OCI-LY3 (cell line): Measurements from ENCODE around the gene DUS2.
"Not testable (repeated sequence)": the region's sequence is repeated elsewhere in the genome, so short reads cannot be mapped to it uniquely, and the experiment has no call there.

Source experiments
- H2AFZ ChIP-seq: fragments of 200-600, 300-600 bp; shearing (Covaris generic); 2 replicates; pipeline ENCODE4 v1.6.0; 2014; ENCODE audit warnings: antibody characterized with exemption, low read depth, low read length
- H3K27ac ChIP-seq: fragments of 200-600, 300-600 bp; sonication (generic); 2 replicates; pipeline ENCODE4 v1.5.1; 2014; ENCODE audit warnings: mild to moderate bottlenecking, low read length, moderate library complexity, mixed read lengths
- H3K27me3 ChIP-seq: fragments of 200-600, 300-600 bp; sonication (generic); 2 replicates; pipeline ENCODE4 v1.6.1; 2014; ENCODE audit warnings: low read depth, low read length, mixed read lengths
- H3K36me3 ChIP-seq: fragments of 200-600, 300-600 bp; sonication (generic); replicated peaks from 2 replicates; pipeline ENCODE3; 2014; ENCODE audit warnings: low read depth, low read length, mixed read lengths
- H3K4me1 ChIP-seq: fragments of 300-600, 200-600 bp; sonication (generic); 2 replicates; pipeline ENCODE4 v1.6.1; 2014; ENCODE audit warnings: low read length, mixed read lengths
- H3K4me2 ChIP-seq: fragments of 200-600, 300-600 bp; sonication (generic); 2 replicates; pipeline ENCODE4 v1.6.1; 2014; ENCODE audit warnings: low read length, mixed read lengths
- H3K4me3 ChIP-seq: fragments of 300-600, 200-600 bp; sonication (generic); 2 replicates; pipeline ENCODE4 v1.5.1; 2014; ENCODE audit warnings: antibody characterized with exemption, mild to moderate bottlenecking, low read length, moderate library complexity
- H3K79me2 ChIP-seq: fragments of 300-600, 200-600 bp; shearing (Covaris generic); 2 replicates; pipeline ENCODE4 v1.6.1; 2014; ENCODE audit warnings: mild to moderate bottlenecking, low read length, mixed read lengths
- H3K9ac ChIP-seq: fragments of 300-600, 200-600 bp; shearing (Covaris generic); 2 replicates; pipeline ENCODE4 v1.6.0; 2014; ENCODE audit warnings: mild to moderate bottlenecking, low read length, moderate library complexity
- H3K9me3 ChIP-seq: fragments of 200-600, 300-600 bp; shearing (Covaris generic); 2 replicates; pipeline ENCODE4 v1.6.1; 2014; ENCODE audit warnings: low read length, mixed read lengths; ENCODE audit not compliant: insufficient read depth
- H4K20me1 ChIP-seq: fragments of 200-600, 300-600 bp; sonication (generic); 2 replicates; pipeline ENCODE4 v1.6.1; 2016; ENCODE audit warnings: low read length, mixed read lengths; ENCODE audit not compliant: insufficient read depth
- EZH2phosphoT487 ChIP-seq: fragments of 200-600 bp; shearing (Covaris generic); IDR thresholded peaks from 2 replicates; pipeline ENCODE4 v1.6.1; 2018; ENCODE audit warnings: antibody characterized with exemption, mixed run types, low read depth
- TF ChIP-seq, protein P1 (sequence below): fragments of 200-600, 300-600 bp; sonication (generic); IDR thresholded peaks from 2 replicates; pipeline ENCODE4 v1.5.1; 2014; ENCODE audit warnings: antibody characterized with exemption, low read length, low read depth

DUS2 gene

GRCh38 chr16:67996666-67997065 is 26.4 kb upstream of the DUS2 start:
- no peak overlapping the region for H2AFZ ChIP-seq
- no peaks in the 10 kb centered on the region for H3K36me3 ChIP-seq
- H3K27me3 ChIP-seq: no peaks in the 10 kb centered on the region
- H3K4me1 ChIP-seq: peaks cover 39% of the 10 kb centered on the region
- H3K79me2 ChIP-seq: no peaks in the 10 kb centered on the region
- TF ChIP-seq, protein P1, sequence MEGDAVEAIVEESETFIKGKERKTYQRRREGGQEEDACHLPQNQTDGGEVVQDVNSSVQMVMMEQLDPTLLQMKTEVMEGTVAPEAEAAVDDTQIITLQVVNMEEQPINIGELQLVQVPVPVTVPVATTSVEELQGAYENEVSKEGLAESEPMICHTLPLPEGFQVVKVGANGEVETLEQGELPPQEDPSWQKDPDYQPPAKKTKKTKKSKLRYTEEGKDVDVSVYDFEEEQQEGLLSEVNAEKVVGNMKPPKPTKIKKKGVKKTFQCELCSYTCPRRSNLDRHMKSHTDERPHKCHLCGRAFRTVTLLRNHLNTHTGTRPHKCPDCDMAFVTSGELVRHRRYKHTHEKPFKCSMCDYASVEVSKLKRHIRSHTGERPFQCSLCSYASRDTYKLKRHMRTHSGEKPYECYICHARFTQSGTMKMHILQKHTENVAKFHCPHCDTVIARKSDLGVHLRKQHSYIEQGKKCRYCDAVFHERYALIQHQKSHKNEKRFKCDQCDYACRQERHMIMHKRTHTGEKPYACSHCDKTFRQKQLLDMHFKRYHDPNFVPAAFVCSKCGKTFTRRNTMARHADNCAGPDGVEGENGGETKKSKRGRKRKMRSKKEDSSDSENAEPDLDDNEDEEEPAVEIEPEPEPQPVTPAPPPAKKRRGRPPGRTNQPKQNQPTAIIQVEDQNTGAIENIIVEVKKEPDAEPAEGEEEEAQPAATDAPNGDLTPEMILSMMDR: no peak
- no peak for TF ChIP-seq EZH2phosphoT487
- H3K4me2 ChIP-seq: no peak overlapping the region
- H3K9me3 ChIP-seq: no peaks in the 10 kb centered on the region
- H3K4me3 ChIP-seq: no peak overlapping the region
- no peak overlapping the region for H3K9ac ChIP-seq
- H4K20me1 ChIP-seq: no peaks in the 10 kb centered on the region
- no peak overlapping the region for H3K27ac ChIP-seq

DNA sequence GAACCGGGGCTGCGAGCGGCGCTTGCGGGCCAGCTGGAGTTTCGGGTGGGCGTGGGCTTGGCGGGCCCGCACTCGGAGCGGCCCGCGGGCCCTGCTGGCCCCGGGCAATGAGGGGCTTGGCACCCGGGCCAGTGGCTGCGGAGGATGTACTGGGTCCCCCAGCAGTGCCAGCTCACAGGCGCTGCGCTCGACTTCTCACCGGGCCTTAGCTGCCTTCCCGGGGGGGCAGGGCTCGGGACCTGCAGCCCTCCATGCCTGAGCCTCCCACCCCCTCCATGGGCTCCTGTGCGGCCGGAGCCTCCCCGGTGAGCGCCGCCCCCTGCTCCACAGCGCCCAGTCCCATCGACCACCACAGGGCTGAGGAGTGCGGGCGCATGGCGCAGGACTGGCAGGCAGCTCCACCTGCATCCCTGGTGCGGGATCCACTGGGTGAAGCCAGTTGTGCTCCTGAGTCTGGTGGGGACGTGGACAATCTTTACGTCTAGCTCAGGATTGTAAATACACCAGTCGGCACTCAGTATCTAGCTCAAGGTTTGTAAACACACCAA is 24.8 kb upstream of the DUS2 start:
- H3K4me2 ChIP-seq, H2AFZ ChIP-seq, H3K4me3 ChIP-seq, H4K20me1 ChIP-seq, H3K9me3 ChIP-seq, H3K27ac ChIP-seq, H3K27me3 ChIP-seq, H3K9ac ChIP-seq, H3K36me3 ChIP-seq, H3K79me2 ChIP-seq: not testable (repeated sequence)
- H3K4me1 ChIP-seq: peaks cover 28% of the 10 kb centered on the region

GRCh38 chr16:67998779-67999688 is 24.1 kb upstream of the DUS2 start, which contains the start of gene DPEP2:
Gene DPEP2, minus strand, starts transcription at chr16:67999484. Its CDS starts 6,272 bp downstream, at chr16:67993212.
- peaks cover 21% of the 10 kb centered on the region for H3K4me1 ChIP-seq
- peak within 1 kb of the TSS; percentile 68 for H2AFZ ChIP-seq
- H3K36me3 ChIP-seq, H3K9me3 ChIP-seq, H3K27ac ChIP-seq, H3K27me3 ChIP-seq, H3K79me2 ChIP-seq, H3K4me3 ChIP-seq, H3K9ac ChIP-seq, H4K20me1 ChIP-seq: not testable (repeated sequence)
- peak within 1 kb of the TSS; percentile 37 for H3K4me2 ChIP-seq

DNA sequence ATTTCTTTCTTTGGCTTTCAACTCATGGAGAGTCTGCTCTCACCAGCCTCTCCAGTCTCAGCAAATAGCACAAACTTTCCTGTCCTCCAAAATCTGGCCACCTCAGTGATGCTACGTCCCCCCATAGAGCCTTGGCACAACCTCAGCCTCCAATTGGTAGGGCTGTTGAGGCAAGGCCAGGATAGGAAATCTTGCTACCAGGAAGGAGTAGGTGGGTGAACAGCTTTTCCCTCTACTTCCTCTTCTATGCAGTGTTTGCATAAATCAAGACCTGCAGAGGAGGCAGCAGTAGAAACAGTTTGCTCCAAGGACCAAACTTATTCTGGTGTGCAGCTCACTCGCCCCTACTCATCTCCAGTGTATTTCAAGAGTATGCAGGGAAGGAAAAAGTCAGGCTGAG is 23.1 kb upstream of the DUS2 start:
- Histone ChIP-seq H3K9ac (no peak overlapping the region), H3K79me2 (no peaks in the 10 kb centered on the region)

DNA sequence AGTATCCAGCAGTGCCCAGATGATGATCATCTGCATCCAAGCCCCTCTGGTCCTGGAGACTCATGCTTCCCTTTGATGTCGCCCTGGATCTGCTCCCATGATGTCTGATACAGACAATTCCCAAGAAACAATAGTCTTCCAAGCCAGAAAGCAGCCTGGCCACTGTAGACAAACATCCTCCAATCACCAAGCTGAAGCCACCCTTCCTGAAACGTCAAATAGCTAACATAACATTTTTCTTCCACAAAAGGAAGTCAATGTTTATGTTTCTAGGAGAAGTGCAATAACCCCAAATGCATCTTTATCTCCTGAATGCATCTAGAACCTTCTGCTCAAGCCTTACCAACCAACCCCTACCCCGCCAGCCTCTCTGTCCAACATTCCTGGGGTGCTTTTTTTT is 22.6 kb upstream of the DUS2 start:
- H2AFZ ChIP-seq: peak overlapping the region; percentile 68; the same call in 1 of the 2 replicates
- peak overlapping the region; percentile 37 for H3K4me2 ChIP-seq
- no peaks in the 10 kb centered on the region for H4K20me1 ChIP-seq
- H3K9me3 ChIP-seq: no peaks in the 10 kb centered on the region
- no peak for TF ChIP-seq EZH2phosphoT487
- TF ChIP-seq, protein P1: no peak
- H3K79me2 ChIP-seq: no peaks in the 10 kb centered on the region
- H3K27ac ChIP-seq: no peak overlapping the region
- no peak overlapping the region for H3K4me3 ChIP-seq
- peaks cover 17% of the 10 kb centered on the region for H3K4me1 ChIP-seq
- no peak overlapping the region for H3K9ac ChIP-seq
- H3K36me3 ChIP-seq: no peaks in the 10 kb centered on the region
- no peaks in the 10 kb centered on the region for H3K27me3 ChIP-seq

More for the DNA sequence above, 23.1 kb upstream of the DUS2 start:
- Histone ChIP-seq H4K20me1 (no peaks in the 10 kb centered on the region), H2AFZ (peak overlapping the region; percentile 68), H3K4me2 (peak overlapping the region; percentile 37), H3K27ac (no peak overlapping the region), H3K9me3 (no peaks in the 10 kb centered on the region), H3K36me3 (no peaks in the 10 kb centered on the region), H3K27me3 (no peaks in the 10 kb centered on the region), H3K4me1 (peaks cover 21% of the 10 kb centered on the region), H3K4me3 (no peak overlapping the region)
- TF ChIP-seq EZH2phosphoT487: no peak
